GM18517 (cell line): ENCODE measurements around the gene WNK1.
A peak's percentile ranks its signal among the peaks of the same experiment; 100 is the strongest.
"Not testable (repeated sequence)": the region's sequence is repeated elsewhere in the genome, so short reads cannot be mapped to it uniquely, and the experiment has no call there.

Source experiments
- ATAC-seq: cut with Tn5 transposase; IDR thresholded peaks from one replicate; pipeline ENCODE4 v1.9.1; 2021; ENCODE audit warnings: mild to moderate bottlenecking, moderate library complexity; ENCODE audit not compliant: unreplicated experiment

The WNK1 gene

DNA sequence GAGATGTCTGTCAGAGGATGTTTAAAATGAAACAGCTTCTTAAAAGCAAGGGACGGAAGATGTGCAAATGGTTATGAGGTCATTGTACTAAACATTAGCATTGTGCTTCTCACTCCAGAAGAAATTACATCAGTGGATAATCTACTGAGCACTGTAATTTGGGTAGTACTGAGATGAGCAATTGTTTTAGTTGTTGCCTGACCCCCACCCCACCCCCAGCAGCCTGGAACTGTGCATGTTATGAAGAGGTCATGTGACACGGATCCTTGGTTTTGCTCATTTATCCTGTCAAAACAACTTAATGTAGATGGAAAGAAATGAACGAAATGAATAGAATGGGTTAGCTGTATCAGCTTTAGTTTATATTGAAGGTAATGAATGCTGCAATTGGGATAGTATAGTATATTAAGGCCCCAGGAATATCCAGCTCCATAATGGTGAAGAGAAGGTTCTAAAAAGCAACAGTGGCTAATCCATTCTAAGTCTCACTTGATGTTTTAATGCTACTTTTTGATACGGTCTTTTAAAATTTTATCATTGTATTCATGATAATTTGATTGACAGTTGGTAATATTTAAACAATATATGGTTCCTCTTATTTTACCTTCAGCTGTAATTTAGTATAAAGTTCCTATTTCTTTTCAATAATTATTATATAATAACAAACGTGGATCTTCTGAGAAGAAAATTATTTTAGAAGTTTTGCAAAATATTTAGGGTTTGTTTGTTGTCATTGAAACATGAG, 58.5 kb downstream of the WNK1 start:
- no peak for ATAC-seq

DNA sequence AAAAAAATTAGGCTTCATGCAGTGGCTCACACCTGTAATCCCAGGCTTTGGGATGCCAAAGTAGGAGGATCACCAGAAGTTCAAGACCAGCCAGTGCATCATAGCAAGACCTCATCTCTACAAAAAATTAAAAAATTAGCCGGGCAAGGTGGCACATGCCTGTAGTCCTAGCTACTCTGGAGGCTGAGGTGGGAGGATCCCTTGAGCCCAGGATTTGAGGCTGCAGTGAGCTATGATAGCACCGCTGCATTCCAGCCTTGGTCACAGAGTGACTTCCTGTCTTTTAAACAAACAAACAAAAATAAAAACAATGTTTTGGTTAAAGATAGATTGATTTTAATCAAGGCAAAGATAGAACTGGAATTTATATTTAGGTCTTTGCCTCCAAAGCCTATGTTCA, 60.6 kb downstream of the WNK1 start:
- no peak for ATAC-seq

- not testable (repeated sequence) for ATAC-seq
These were observed 65.1 kb downstream of the WNK1 start for GRCh38 chr12:817456-817855.

GRCh38 chr12:817941-818600, 65.7 kb downstream of the WNK1 start:
- no peak for ATAC-seq

GRCh38 chr12:818733-819132, 66.4 kb downstream of the WNK1 start:
- ATAC-seq, result no peak

- no peak for ATAC-seq
These were observed 68.0 kb downstream of the WNK1 start for GRCh38 chr12:820336-820735.

DNA sequence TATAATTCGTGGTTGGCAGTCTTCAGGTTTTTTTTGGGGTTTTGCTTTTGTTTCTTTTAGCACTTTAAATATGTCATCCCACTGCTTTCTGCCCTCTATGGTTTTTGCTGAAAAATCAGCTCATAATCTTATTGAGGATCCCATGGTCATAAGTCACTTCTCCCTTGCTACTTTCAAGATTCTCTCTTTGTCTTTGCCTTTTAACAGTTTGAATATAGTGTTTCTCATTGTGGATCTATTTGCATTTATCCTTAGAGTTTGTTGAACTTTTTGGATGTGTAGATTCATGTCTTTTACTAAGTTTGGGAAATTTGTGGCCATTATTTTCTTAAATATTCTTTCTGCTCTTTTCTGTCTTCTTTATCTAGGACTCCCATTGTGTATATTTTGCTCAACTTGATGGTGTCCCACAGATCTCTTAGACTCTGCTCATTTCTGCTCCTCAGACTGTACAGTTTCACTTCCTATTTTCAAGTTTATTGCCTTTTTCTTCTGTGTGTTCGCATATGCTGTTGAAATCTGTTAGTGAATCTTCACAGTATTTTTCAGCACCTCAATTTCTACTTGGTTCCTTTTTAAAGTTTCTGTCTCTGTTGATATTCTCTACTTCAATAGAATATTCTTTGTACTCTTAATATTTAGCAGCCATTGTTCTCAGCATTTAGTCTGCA, 70.8 kb downstream of the WNK1 start:
- peak; percentile 95 for ATAC-seq

GRCh38 chr12:826331-826730, 74.0 kb downstream of the WNK1 start:
- no peak for ATAC-seq

- no peak for ATAC-seq
These were observed 76.5 kb downstream of the WNK1 start for GRCh38 chr12:828726-829395.

GRCh38 chr12:830111-830867, 77.9 kb downstream of the WNK1 start:
- ATAC-seq, result no peak

- ATAC-seq, result no peak
These were observed 83.6 kb downstream of the WNK1 start for GRCh38 chr12:835754-836518.

DNA sequence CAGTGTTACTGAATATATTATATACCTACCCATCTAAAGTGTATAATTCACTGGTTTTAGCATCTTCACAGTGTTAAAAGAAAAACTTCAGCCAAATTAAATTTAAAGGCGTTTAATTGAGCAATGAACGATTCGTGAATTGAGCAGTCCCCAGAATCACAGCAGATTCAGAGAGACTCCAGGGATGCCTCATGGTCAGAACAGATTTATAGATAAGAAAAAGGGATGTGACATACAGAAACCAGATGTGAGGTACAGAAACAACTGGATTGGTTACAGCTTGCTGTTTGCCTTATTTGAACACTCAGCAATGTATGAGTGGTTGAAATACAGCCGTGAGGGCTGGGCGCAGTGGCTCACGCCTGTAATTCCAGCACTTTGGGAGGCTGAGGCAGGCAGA, 84.6 kb downstream of the WNK1 start:
- ATAC-seq, result no peak

GRCh38 chr12:837548-837947, 85.2 kb downstream of the WNK1 start:
- ATAC-seq, result no peak

GRCh38 chr12:843609-844008, 91.2 kb downstream of the WNK1 start:
- ATAC-seq, result no peak

DNA sequence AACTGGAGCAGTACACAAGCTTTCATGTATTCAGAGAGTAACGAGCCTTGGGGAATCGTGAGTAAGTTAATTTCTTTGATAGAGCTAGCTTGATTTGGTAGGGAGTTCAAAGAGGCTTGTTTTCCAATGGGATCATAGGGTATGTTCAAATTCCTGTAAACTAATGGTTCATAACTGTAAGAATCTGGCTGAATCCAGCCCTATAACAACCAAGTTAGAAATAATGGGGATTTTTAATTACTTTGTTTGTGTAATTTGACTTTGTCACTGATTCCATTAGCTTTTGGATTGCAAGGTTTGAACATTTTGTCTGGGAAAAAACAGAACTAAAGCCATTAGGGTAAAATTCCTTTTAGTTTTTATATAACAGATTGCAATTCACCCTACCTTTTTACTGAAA, 94.0 kb downstream of the WNK1 start:
- ATAC-seq, result no peak

DNA sequence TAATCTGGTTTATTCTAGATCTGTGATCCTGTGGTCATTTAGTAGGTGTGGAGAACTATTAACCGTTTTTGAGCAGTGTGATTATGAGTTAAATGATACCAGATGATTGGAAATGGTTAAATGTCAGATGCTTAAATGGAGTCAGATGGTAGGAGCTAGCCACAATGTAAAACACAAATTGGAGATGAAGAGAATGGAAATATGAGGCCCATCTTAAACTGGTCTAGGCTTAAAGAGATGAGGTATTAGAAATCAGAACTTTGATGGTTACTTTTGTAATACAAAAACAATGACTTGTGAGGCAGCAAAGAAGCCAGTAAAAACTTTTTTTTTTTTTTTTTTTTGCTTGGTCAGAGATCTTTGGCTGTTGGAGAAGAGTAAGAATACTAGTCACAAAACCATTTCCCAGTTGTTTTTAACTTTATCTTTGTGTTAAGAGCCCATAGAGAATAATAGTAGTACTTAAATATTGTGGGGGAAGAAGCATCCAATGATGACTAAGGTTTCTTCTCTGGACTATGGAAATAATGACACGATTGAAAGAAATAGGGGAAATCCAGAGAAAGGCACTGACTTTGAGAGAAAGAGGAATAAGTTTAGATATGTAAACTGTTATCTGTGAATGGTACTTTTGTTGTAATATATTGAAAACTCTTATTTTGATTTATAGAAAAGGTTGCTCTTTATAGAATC, 95.9 kb downstream of the WNK1 start:
- ATAC-seq, result no peak

GRCh38 chr12:848882-849527, 96.6 kb downstream of the WNK1 start:
- no peak for ATAC-seq

GRCh38 chr12:849733-850437, 97.5 kb downstream of the WNK1 start:
- ATAC-seq, result not testable (repeated sequence)
